HepG2 (cell line): ENCODE results near the gene GLRX2. TPM values are rescaled to one million over a fixed set of nuclear protein-coding genes. Genes with fewer than 3 reads are reported as not detected.

Experiments
- KLF16 ChIP-seq, 2 experiments: sonication (generic) in 1 of 2; formaldehyde crosslinking in 1 of 2; IDR thresholded peaks; 2 replicates each; pipeline versions ENCODE4 v1.6.1 to v1.8.0; 2016 to 2023; ENCODE audit warnings: missing genetic modification reagents in 2 of 2, missing compliant biosample characterization in 1 of 2
- MATR3 ChIP-seq: sonication (generic); formaldehyde crosslinking; IDR thresholded peaks from 2 replicates; pipeline ENCODE4 v1.4.0; 2020; ENCODE audit warnings: missing genetic modification reagents
- MED13 ChIP-seq: sonication (generic); formaldehyde crosslinking; IDR thresholded peaks from 2 replicates; pipeline ENCODE4 v1.5.0; 2020; ENCODE audit warnings: missing genetic modification reagents
- NFYC ChIP-seq: IDR thresholded peaks from 2 replicates; pipeline ENCODE4 v1.6.1; 2016; ENCODE audit warnings: missing genetic modification reagents, missing compliant biosample characterization
- NR2F6 ChIP-seq, 2 experiments: IDR thresholded peaks; 2 replicates each; pipeline ENCODE4 v1.6.1; 2016; ENCODE audit warnings: antibody characterized with exemption in 1 of 2, mild to moderate bottlenecking in 1 of 2
- PLRG1 ChIP-seq: fragments of 450-650 bp; conservative IDR thresholded peaks from 2 replicates; pipeline ENCODE4 v1.6.1; 2016
- SNAPC2 ChIP-seq: sonication (generic); formaldehyde crosslinking; IDR thresholded peaks from 2 replicates; pipeline ENCODE4 v1.8.1; 2022; ENCODE audit warnings: mild to moderate bottlenecking, missing genetic modification reagents
- ZFP37 ChIP-seq: sonication (generic); formaldehyde crosslinking; IDR thresholded peaks from 2 replicates; pipeline ENCODE4 v1.4.0; 2020; ENCODE audit warnings: missing genetic modification reagents, borderline replicate concordance
- ZFP62 ChIP-seq: sonication (generic); formaldehyde crosslinking; IDR thresholded peaks from 2 replicates; pipeline ENCODE4 v1.4.0; 2020; ENCODE audit warnings: missing genetic modification reagents
- ZNF225 ChIP-seq: sonication (generic); formaldehyde crosslinking; IDR thresholded peaks from 2 replicates; pipeline ENCODE4 v1.4.0; 2020; ENCODE audit warnings: mild to moderate bottlenecking, missing genetic modification reagents
- ZNF337 ChIP-seq: sonication (generic); formaldehyde crosslinking; IDR thresholded peaks from 2 replicates; pipeline ENCODE4 v1.5.1; 2020; ENCODE audit warnings: missing genetic modification reagents, low read depth, mild to moderate bottlenecking, borderline replicate concordance
- ZNF468 ChIP-seq: sonication (generic); formaldehyde crosslinking; IDR thresholded peaks from 2 replicates; pipeline ENCODE4 v1.8.0; 2022; ENCODE audit warnings: mild to moderate bottlenecking, moderate library complexity, missing genetic modification reagents
- ZNF563 ChIP-seq: sonication (generic); formaldehyde crosslinking; IDR thresholded peaks from 2 replicates; pipeline ENCODE4 v1.8.0; 2022; ENCODE audit warnings: mild to moderate bottlenecking, moderate library complexity, missing genetic modification reagents
- ZNF879 ChIP-seq: sonication (generic); formaldehyde crosslinking; IDR thresholded peaks from 2 replicates; pipeline ENCODE4 v1.8.1; 2023; ENCODE audit warnings: missing genetic modification reagents
- ZSCAN30 ChIP-seq: sonication (generic); formaldehyde crosslinking; IDR thresholded peaks from 2 replicates; pipeline ENCODE4 v1.5.0; 2020; ENCODE audit warnings: mild to moderate bottlenecking, missing genetic modification reagents
- polyA plus RNA-seq, 8 experiments: library from polyadenylated mRNA; depleted of rRNA in 3 of 8; stranded (reverse) in 7 of 8; unstranded in 1 of 8; fragments of >200 nt; fragmentation: Illumina TruSeq in 4 of 8; extraction: Trizol in 4 of 8; gene quantifications; 2 replicates each; pipeline versions ENCODE4 v1.2.1 to v1.2.3, GENCODE V29; 2011 to 2016; ENCODE audit warnings: low read depth in 4 of 8, missing spikeins in 1 of 8, mixed read lengths in 1 of 8; ENCODE audit not compliant: insufficient read depth in 1 of 8
- total RNA-seq, 5 experiments: library from RNA; depleted of rRNA; stranded (reverse); fragments of >200 nt; fragmentation: Illumina TruSeq; extraction: Trizol; gene quantifications; 2 replicates each; pipeline ENCODE4 v1.2.3, GENCODE V29; 2016; ENCODE audit warnings: low read depth in 1 of 5
- TF ChIP-seq, protein P1 (sequence below): sonication (generic); formaldehyde crosslinking; IDR thresholded peaks from 2 replicates; pipeline ENCODE4 v1.4.0; 2020; ENCODE audit warnings: missing genetic modification reagents
- TF ChIP-seq, protein P2 (sequence below): sonication (generic); formaldehyde crosslinking; IDR thresholded peaks from 2 replicates; pipeline ENCODE4 v1.8.1; 2023; ENCODE audit warnings: mild to moderate bottlenecking, inconsistent platforms, moderate library complexity, missing genetic modification reagents, borderline replicate concordance
- TF ChIP-seq, protein P3 (sequence below): sonication (generic); formaldehyde crosslinking; conservative IDR thresholded peaks from 2 replicates; pipeline ENCODE4 v1.4.0; 2020; ENCODE audit warnings: missing genetic modification reagents
- TF ChIP-seq, protein P4 (sequence below): sonication (generic); formaldehyde crosslinking; IDR thresholded peaks from 2 replicates; pipeline ENCODE4 v1.9.0; 2021; ENCODE audit warnings: missing genetic modification reagents, borderline replicate concordance
- TF ChIP-seq, protein P5 (sequence below): sonication (generic); formaldehyde crosslinking; IDR thresholded peaks from 2 replicates; pipeline ENCODE4 v1.4.0; 2020; ENCODE audit warnings: mild to moderate bottlenecking, missing genetic modification reagents
- TF ChIP-seq, protein P6 (sequence below): IDR thresholded peaks from 2 replicates; pipeline ENCODE4 v1.6.1; 2016; ENCODE audit warnings: missing compliant biosample characterization, missing genetic modification reagents, borderline replicate concordance

The GLRX2 gene
- total and polyA plus RNA-seq, 2 of the 13 experiments (the other 11 are each of a cell fraction or from before 2014, with no cell fraction given), result 11.9 to 39.0 TPM

DNA sequence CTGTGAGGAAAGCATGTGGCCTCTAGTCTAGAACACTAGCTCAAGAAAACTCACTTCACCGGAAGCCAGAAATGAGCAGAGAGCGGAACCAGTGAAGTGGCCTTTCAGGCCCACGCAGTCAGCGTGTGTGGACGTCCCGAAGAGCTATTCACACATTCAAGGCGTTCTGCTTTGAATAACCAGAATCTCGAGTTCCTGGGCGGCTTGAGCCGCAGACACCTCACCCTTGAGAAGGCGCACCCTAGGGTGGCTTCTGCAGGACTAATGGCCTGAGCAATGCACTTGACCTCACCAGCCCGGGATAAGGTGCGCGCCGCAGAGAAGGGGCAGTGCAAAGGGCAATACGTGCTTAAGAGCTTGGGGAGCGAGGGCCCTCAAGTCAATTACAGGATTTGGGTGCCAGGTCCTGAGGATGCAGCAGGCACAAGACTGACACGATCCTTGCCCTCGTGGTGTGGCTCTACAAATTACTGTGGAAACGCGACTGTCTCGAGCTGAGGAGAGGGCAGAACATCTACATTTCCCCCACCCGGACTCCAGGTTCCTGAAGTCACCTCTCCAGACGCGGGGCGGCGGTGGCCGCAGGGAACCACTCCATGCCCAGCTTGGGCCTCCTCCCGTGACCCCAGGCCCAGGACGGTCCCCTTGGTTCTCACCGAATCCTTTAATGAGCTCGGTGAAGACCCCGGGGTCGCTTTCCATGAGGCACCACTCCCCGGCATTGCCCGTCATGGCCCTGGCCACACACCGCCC, 46.5 kb downstream of the GLRX2 start (continued):
- 0 out of 2 replicates have a peak, but pooled peaks have one; percentile 5 for TF ChIP-seq ZNF337
- TF ChIP-seq, protein P1, sequence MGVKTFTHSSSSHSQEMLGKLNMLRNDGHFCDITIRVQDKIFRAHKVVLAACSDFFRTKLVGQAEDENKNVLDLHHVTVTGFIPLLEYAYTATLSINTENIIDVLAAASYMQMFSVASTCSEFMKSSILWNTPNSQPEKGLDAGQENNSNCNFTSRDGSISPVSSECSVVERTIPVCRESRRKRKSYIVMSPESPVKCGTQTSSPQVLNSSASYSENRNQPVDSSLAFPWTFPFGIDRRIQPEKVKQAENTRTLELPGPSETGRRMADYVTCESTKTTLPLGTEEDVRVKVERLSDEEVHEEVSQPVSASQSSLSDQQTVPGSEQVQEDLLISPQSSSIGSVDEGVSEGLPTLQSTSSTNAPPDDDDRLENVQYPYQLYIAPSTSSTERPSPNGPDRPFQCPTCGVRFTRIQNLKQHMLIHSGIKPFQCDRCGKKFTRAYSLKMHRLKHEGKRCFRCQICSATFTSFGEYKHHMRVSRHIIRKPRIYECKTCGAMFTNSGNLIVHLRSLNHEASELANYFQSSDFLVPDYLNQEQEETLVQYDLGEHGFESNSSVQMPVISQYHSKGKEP (CRISPR knock-in tag), result no peak
- peak; percentile 71 for TF ChIP-seq ZNF563 (CRISPR knock-in tag)
- TF ChIP-seq, protein P2, sequence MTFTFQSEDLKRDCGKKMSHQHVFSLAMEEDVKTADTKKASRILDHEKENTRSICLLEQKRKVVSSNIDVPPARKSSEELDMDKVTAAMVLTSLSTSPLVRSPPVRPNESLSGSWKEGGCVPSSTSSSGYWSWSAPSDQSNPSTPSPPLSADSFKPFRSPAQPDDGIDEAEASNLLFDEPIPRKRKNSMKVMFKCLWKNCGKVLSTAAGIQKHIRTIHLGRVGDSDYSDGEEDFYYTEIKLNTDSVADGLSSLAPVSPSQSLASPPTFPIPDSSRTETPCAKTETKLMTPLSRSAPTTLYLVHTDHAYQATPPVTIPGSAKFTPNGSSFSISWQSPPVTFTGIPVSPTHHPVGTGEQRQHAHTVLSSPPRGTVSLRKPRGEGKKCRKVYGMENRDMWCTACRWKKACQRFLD (CRISPR knock-in tag), result no peak
- no peak; the same call in 1 of the 2 replicates for TF ChIP-seq ZNF879
- no peak for TF ChIP-seq ZNF225 (CRISPR knock-in tag)
- no peak for TF ChIP-seq ZFP37
- TF ChIP-seq ZSCAN30 (CRISPR knock-in tag), result peak; percentile 18; the same call in 1 of the 2 replicates
- no peak for TF ChIP-seq NFYC (CRISPR knock-in tag)
- no peak for TF ChIP-seq ZFP62 (CRISPR knock-in tag)
- TF ChIP-seq KLF16 (CRISPR knock-in tag; IDR thresholded peaks at IDR 0.05), result no peak
- TF ChIP-seq, protein P3, sequence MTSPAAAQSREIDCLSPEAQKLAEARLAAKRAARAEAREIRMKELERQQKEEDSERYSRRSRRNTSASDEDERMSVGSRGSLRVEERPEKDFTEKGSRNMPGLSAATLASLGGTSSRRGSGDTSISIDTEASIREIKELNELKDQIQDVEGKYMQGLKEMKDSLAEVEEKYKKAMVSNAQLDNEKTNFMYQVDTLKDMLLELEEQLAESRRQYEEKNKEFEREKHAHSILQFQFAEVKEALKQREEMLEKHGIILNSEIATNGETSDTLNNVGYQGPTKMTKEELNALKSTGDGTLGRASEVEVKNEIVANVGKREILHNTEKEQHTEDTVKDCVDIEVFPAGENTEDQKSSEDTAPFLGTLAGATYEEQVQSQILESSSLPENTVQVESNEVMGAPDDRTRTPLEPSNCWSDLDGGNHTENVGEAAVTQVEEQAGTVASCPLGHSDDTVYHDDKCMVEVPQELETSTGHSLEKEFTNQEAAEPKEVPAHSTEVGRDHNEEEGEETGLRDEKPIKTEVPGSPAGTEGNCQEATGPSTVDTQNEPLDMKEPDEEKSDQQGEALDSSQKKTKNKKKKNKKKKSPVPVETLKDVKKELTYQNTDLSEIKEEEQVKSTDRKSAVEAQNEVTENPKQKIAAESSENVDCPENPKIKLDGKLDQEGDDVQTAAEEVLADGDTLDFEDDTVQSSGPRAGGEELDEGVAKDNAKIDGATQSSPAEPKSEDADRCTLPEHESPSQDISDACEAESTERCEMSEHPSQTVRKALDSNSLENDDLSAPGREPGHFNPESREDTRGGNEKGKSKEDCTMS (CRISPR knock-in tag), result no peak
- no peak for TF ChIP-seq ZNF468 (CRISPR knock-in tag)
- TF ChIP-seq SNAPC2 (CRISPR knock-in tag), result 0 out of 2 replicates have a peak, but pooled peaks have one; percentile 2
- TF ChIP-seq, protein P4, sequence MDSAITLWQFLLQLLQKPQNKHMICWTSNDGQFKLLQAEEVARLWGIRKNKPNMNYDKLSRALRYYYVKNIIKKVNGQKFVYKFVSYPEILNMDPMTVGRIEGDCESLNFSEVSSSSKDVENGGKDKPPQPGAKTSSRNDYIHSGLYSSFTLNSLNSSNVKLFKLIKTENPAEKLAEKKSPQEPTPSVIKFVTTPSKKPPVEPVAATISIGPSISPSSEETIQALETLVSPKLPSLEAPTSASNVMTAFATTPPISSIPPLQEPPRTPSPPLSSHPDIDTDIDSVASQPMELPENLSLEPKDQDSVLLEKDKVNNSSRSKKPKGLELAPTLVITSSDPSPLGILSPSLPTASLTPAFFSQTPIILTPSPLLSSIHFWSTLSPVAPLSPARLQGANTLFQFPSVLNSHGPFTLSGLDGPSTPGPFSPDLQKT (CRISPR knock-in tag), result no peak
- TF ChIP-seq, protein P5, sequence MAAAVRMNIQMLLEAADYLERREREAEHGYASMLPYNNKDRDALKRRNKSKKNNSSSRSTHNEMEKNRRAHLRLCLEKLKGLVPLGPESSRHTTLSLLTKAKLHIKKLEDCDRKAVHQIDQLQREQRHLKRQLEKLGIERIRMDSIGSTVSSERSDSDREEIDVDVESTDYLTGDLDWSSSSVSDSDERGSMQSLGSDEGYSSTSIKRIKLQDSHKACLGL (CRISPR knock-in tag), result peak; percentile 45; the same call in 1 of the 2 replicates
- TF ChIP-seq PLRG1, result no peak
- TF ChIP-seq NR2F6 (IDR thresholded peaks at IDR 0.05), result peak; percentile 26; the same call in 1 of the 2 replicates
- TF ChIP-seq NR2F6 (CRISPR knock-in tag; IDR thresholded peaks at IDR 0.05), result no peak
- no peak for TF ChIP-seq MED13 (CRISPR knock-in tag)
- TF ChIP-seq, protein P6, sequence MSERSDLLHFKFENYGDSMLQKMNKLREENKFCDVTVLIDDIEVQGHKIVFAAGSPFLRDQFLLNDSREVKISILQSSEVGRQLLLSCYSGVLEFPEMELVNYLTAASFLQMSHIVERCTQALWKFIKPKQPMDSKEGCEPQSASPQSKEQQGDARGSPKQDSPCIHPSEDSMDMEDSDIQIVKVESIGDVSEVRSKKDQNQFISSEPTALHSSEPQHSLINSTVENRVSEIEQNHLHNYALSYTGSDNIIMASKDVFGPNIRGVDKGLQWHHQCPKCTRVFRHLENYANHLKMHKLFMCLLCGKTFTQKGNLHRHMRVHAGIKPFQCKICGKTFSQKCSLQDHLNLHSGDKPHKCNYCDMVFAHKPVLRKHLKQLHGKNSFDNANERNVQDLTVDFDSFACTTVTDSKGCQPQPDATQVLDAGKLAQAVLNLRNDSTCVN (CRISPR knock-in tag), result peak; percentile 25; the same call in 1 of the 2 replicates
- no peak for TF ChIP-seq MATR3 (CRISPR knock-in tag)
